MG63 (cell line): Measurements from ENCODE around the gene DCAF12. TPM values are rescaled to one million over a fixed set of nuclear protein-coding genes. Genes with fewer than 3 reads are reported as not detected.
"Not testable (repeated sequence)": the region's sequence is repeated elsewhere in the genome, so short reads cannot be mapped to it uniquely, and the experiment has no call there.

Source experiments
- DNase-seq: peaks from one replicate; pipeline ENCODE4 v3.0.0-alpha.2; 2020
- H3K27me3 ChIP-seq: fragments of 250-450 bp; sonication (Bioruptor Pico); 2 replicates; pipeline ENCODE4 v1.5.1; 2020; ENCODE audit warnings: mild to moderate bottlenecking, moderate library complexity
- H3K36me3 ChIP-seq: fragments of 250-450 bp; sonication (Bioruptor Pico); 2 replicates; pipeline ENCODE4 v1.5.1; 2020; ENCODE audit warnings: mild to moderate bottlenecking, moderate library complexity
- H3K4me3 ChIP-seq: fragments of 250-450 bp; sonication (Bioruptor Pico); 2 replicates; pipeline ENCODE4 v1.5.1; 2020; ENCODE audit warnings: mild to moderate bottlenecking, moderate library complexity
- H3K9me3 ChIP-seq: fragments of 250-450 bp; sonication (Bioruptor Pico); 2 replicates; pipeline ENCODE4 v1.5.1; 2020; ENCODE audit warnings: mild to moderate bottlenecking, moderate library complexity
- total RNA-seq: library from RNA; depleted of rRNA; stranded (reverse); fragments of >200 nt; shearing (Covaris generic); gene quantifications from 2 replicates; pipeline ENCODE4 v1.2.3, GENCODE V29; 2014; ENCODE audit warnings: low replicate concordance; rRNA removed

DCAF12 gene
- total RNA-seq, 1 experiment from 2014 or later, result 13.2 TPM

- Histone ChIP-seq H3K36me3 (no peaks in the 10 kb centered on the region), H3K4me3 (peak overlapping the region; percentile 77), H3K27me3 (no peaks in the 10 kb centered on the region), H3K9me3 (no peaks in the 10 kb centered on the region)
- DNase-seq, result peak; percentile 31
These were observed 78.4 kb downstream of the DCAF12 start for GRCh38 chr9:34047864-34048726.

GRCh38 chr9:34046784-34047379, 79.6 kb downstream of the DCAF12 start:
- peak overlapping the region; percentile 77 for H3K4me3 ChIP-seq
- no peaks in the 10 kb centered on the region for H3K36me3 ChIP-seq
- DNase-seq, result no peak
- H3K9me3 ChIP-seq, result no peaks in the 10 kb centered on the region
- H3K27me3 ChIP-seq, result no peaks in the 10 kb centered on the region

- Histone ChIP-seq H3K9me3 (no peaks in the 10 kb centered on the region), H3K27me3 (no peaks in the 10 kb centered on the region), H3K4me3 (no peak overlapping the region), H3K36me3 (no peaks in the 10 kb centered on the region)
- DNase-seq, result no peak
These were observed 80.6 kb downstream of the DCAF12 start for GRCh38 chr9:34045903-34046302.

GRCh38 chr9:34042074-34042473, 84.4 kb downstream of the DCAF12 start:
- H3K4me3 ChIP-seq, H3K36me3 ChIP-seq, H3K9me3 ChIP-seq, H3K27me3 ChIP-seq, DNase-seq: not testable (repeated sequence)

- DNase-seq, H3K4me3 ChIP-seq, H3K27me3 ChIP-seq, H3K36me3 ChIP-seq, H3K9me3 ChIP-seq: not testable (repeated sequence)
These were observed 87.6 kb downstream of the DCAF12 start for GRCh38 chr9:34038851-34039250.

GRCh38 chr9:34037626-34038025, 88.9 kb downstream of the DCAF12 start:
- H3K27me3 ChIP-seq, result no peaks in the 10 kb centered on the region
- H3K36me3 ChIP-seq, result peaks cover 3% of the 10 kb centered on the region; the same call in 1 of the 2 replicates
- H3K9me3 ChIP-seq, result no peaks in the 10 kb centered on the region
- no peak overlapping the region for H3K4me3 ChIP-seq
- no peak for DNase-seq

- H3K27me3 ChIP-seq, result no peaks in the 10 kb centered on the region
- no peak overlapping the region for H3K4me3 ChIP-seq
- H3K36me3 ChIP-seq, result peaks cover 3% of the 10 kb centered on the region; the same call in 1 of the 2 replicates
- no peaks in the 10 kb centered on the region for H3K9me3 ChIP-seq
- no peak for DNase-seq
These were observed 89.9 kb downstream of the DCAF12 start for GRCh38 chr9:34036625-34037024.

Other genes with a start within 250 kb of the DCAF12 start
- 5.8 and 7.1 TPM in 2 replicates for gene UBAP2, start 77.8 kb downstream of the DCAF12 start, total RNA-seq
- 24.3 and 33.5 TPM in 2 replicates for gene UBAP1, start 52.3 kb upstream of the DCAF12 start, total RNA-seq
- 1.7 and 1.8 TPM in 2 replicates for gene KIF24, start 202.6 kb upstream of the DCAF12 start, total RNA-seq
- gene NUDT2, start 202.9 kb upstream of the DCAF12 start, total RNA-seq, result 6.6 and 19.3 TPM in 2 replicates